NT2/D1 (cell line): Measurements from ENCODE around the gene COL11A1.
"Not testable (repeated sequence)": the region's sequence is repeated elsewhere in the genome, so short reads cannot be mapped to it uniquely, and the experiment has no call there.

Experiments used
- DNase-seq: peaks from one replicate; pipeline ENCODE4 v3.0.0-alpha.2; 2011; ENCODE audit warnings: low read depth, low spot score
- H3K27me3 ChIP-seq: 2 replicates; pipeline ENCODE4 v1.6.0; 2011; ENCODE audit warnings: mild to moderate bottlenecking; ENCODE audit not compliant: insufficient read length, insufficient read depth
- H3K36me3 ChIP-seq: 2 replicates; pipeline ENCODE4 v1.6.1; 2011; ENCODE audit warnings: mild to moderate bottlenecking, low read length, mixed read lengths; ENCODE audit not compliant: insufficient read depth, insufficient read length
- H3K4me1 ChIP-seq: 2 replicates; pipeline ENCODE4 v1.5.1; 2011; ENCODE audit not compliant: insufficient read depth, insufficient read length
- H3K4me3 ChIP-seq: 2 replicates; pipeline ENCODE4 v1.5.1; 2011; ENCODE audit warnings: low read depth; ENCODE audit not compliant: insufficient read length
- H3K9ac ChIP-seq: 2 replicates; pipeline ENCODE4 v1.6.0; 2011; ENCODE audit warnings: low read depth; ENCODE audit not compliant: insufficient read length
- H3K9me3 ChIP-seq: 2 replicates; pipeline ENCODE4 v1.5.1; 2011; ENCODE audit warnings: mild to moderate bottlenecking, low read length; ENCODE audit not compliant: insufficient read depth
- SUZ12 ChIP-seq: IDR thresholded peaks from 2 replicates; pipeline ENCODE4 v1.6.1; 2011; ENCODE audit not compliant: insufficient read length, insufficient read depth; ENCODE audit errors: extremely low read depth
- YY1 ChIP-seq: IDR thresholded peaks from 2 replicates; pipeline ENCODE4 v1.6.1; 2011; ENCODE audit not compliant: insufficient read length, insufficient read depth
- ZNF274 ChIP-seq: IDR thresholded peaks from 2 replicates; pipeline ENCODE4 v1.6.1; 2011; ENCODE audit warnings: mild to moderate bottlenecking, low read depth, low read length

The COL11A1 gene

GRCh38 chr1:103075316-103076000 lies 32.9 kb downstream of the COL11A1 start:
- Histone ChIP-seq H3K4me3 (no peak overlapping the region), H3K9ac (no peak overlapping the region), H3K36me3 (no peaks in the 10 kb centered on the region), H3K27me3 (no peaks in the 10 kb centered on the region), H3K9me3 (no peaks in the 10 kb centered on the region), H3K4me1 (no peaks in the 10 kb centered on the region)
- TF ChIP-seq ZNF274 (no peak), YY1 (no peak), SUZ12 (no peak)
- no peak for DNase-seq

GRCh38 chr1:103074224-103074623 lies 34.1 kb downstream of the COL11A1 start:
- H3K9ac ChIP-seq = no peak overlapping the region
- no peaks in the 10 kb centered on the region for H3K9me3 ChIP-seq
- no peak for DNase-seq
- H3K27me3 ChIP-seq = no peaks in the 10 kb centered on the region
- TF ChIP-seq YY1 = no peak
- TF ChIP-seq ZNF274 = no peak
- no peak overlapping the region for H3K4me3 ChIP-seq
- no peaks in the 10 kb centered on the region for H3K4me1 ChIP-seq
- no peaks in the 10 kb centered on the region for H3K36me3 ChIP-seq

- no peak overlapping the region for H3K9ac ChIP-seq
- no peak overlapping the region for H3K4me3 ChIP-seq
- DNase-seq = no peak
- no peaks in the 10 kb centered on the region for H3K27me3 ChIP-seq
- no peaks in the 10 kb centered on the region for H3K4me1 ChIP-seq
- no peak for TF ChIP-seq SUZ12
- TF ChIP-seq ZNF274 = no peak
- no peak for TF ChIP-seq YY1
- no peaks in the 10 kb centered on the region for H3K9me3 ChIP-seq
- H3K36me3 ChIP-seq = no peaks in the 10 kb centered on the region
Measured at GRCh38 chr1:103069201-103069600, 39.1 kb downstream of the COL11A1 start.

GRCh38 chr1:103063921-103064320 lies 44.4 kb downstream of the COL11A1 start:
- DNase-seq = no peak
- no peak for TF ChIP-seq YY1
- no peak for TF ChIP-seq ZNF274
- no peak for TF ChIP-seq SUZ12
- Histone ChIP-seq H3K36me3 (no peaks in the 10 kb centered on the region), H3K9me3 (no peaks in the 10 kb centered on the region), H3K27me3 (no peaks in the 10 kb centered on the region), H3K9ac (no peak overlapping the region), H3K4me1 (no peaks in the 10 kb centered on the region), H3K4me3 (no peak overlapping the region)

DNA sequence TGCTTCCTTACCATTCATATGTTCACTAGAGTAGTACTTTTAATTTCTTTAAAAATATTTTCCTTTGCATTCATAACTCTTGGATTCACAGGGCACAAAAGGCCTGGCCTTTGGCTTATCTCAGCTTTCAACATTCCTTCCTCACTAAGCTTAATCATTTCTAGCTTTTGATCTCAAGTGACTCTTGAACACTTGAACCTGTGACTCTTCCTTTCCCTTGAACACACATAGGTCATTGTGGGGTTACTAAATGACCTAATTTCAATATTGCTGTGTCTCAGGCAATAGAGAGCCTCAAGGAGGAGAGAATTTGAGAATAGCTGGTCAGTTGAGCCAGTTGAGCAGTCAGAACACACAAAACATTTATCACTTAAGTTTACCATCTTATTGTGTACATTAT lies 49.9 kb downstream of the COL11A1 start:
- Histone ChIP-seq H3K27me3 (no peaks in the 10 kb centered on the region), H3K9ac (no peak overlapping the region), H3K9me3 (no peaks in the 10 kb centered on the region), H3K4me3 (no peak overlapping the region), H3K36me3 (no peaks in the 10 kb centered on the region), H3K4me1 (no peaks in the 10 kb centered on the region)
- DNase-seq = no peak
- no peak for TF ChIP-seq ZNF274
- TF ChIP-seq YY1 = no peak
- no peak for TF ChIP-seq SUZ12

DNA sequence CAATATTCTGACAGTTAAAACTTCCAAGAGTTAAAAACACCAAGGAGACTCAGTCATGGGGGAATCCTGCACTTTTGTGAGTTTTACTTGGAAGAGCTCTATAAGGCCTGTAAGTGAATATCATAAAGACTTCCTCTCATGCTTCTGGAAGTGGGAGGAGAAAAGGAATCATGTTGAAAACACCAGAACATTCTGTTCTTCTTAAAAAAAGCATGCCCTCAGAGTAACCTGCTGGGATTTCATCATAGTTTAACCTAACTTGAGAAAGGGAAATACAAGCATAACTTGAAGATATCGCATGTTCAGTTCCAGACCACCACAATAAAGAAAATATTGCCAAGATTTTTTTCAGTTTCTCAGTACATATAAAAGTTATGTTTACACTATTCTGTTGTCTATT lies 51.9 kb downstream of the COL11A1 start:
- no peak for DNase-seq
- no peak for TF ChIP-seq SUZ12
- TF ChIP-seq ZNF274 = no peak
- no peak for TF ChIP-seq YY1
- no peak overlapping the region for H3K4me3 ChIP-seq
- no peaks in the 10 kb centered on the region for H3K4me1 ChIP-seq
- H3K9me3 ChIP-seq = peaks cover 11% of the 10 kb centered on the region
- H3K36me3 ChIP-seq = no peaks in the 10 kb centered on the region
- no peaks in the 10 kb centered on the region for H3K27me3 ChIP-seq
- H3K9ac ChIP-seq = no peak overlapping the region

GRCh38 chr1:103028110-103028509 lies 80.2 kb downstream of the COL11A1 start:
- H3K9me3 ChIP-seq, H3K36me3 ChIP-seq, H3K4me3 ChIP-seq, H3K27me3 ChIP-seq, H3K4me1 ChIP-seq, DNase-seq, H3K9ac ChIP-seq: not testable (repeated sequence)

DNA sequence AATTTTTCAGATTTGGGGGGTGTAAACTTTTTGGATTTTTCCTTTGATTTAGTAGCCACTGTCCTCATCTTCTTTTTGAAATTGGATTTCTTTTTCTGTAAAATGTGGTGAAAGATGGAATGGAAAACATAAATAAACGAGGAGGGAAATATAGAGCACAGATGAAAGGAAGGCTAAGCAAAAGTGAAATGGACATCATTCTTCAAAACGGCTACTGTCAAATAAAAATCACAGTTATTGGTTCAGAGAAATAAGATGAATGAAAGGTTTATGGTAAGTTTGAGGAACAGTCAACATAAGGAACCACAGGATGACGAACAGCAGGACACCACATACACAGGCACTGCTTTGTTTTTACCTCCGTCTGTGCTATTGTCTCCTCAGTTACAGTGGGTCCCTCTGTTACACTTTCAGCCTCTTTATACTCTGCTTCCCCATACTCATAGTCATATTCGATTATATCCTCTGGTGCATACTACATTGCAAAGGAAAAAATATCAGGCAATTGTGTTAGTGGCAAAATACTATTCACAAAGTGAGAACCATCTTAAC lies 82.4 kb downstream of the COL11A1 start:
- Histone ChIP-seq H3K9me3 (no peaks in the 10 kb centered on the region), H3K27me3 (no peaks in the 10 kb centered on the region), H3K36me3 (no peaks in the 10 kb centered on the region), H3K4me1 (no peaks in the 10 kb centered on the region), H3K9ac (no peak overlapping the region), H3K4me3 (no peak overlapping the region)
- TF ChIP-seq YY1 (no peak), ZNF274 (no peak), SUZ12 (no peak)
- no peak for DNase-seq
